K562 (cell line): Measurements from ENCODE around the gene VMP1. TPM values are rescaled to one million over a fixed set of nuclear protein-coding genes. Genes with fewer than 3 reads are reported as not detected.

Experiments
- CHD1 ChIP-seq: fragments of 200-600 bp; sonication (generic); IDR thresholded peaks from one replicate; pipeline ENCODE4 v1.6.1; 2012; ENCODE audit warnings: mild to moderate bottlenecking, moderate library complexity, low read length, inconsistent platforms
- CTBP1 ChIP-seq: fragments of 450-650 bp; IDR thresholded peaks from 2 replicates; pipeline ENCODE4 v1.6.1; 2016; ENCODE audit warnings: borderline replicate concordance
- HMBOX1 ChIP-seq: sonication (generic); IDR thresholded peaks from 2 replicates; pipeline ENCODE4 v1.6.1; 2016
- HMG20A ChIP-seq: fragments of 450-650 bp; formaldehyde crosslinking; conservative IDR thresholded peaks from 2 replicates; pipeline ENCODE4 v1.4.0; 2020; ENCODE audit warnings: mild to moderate bottlenecking, mixed read lengths
- IFI16 ChIP-seq: fragments of 250-450 bp; sonication (Bioruptor Pico); IDR thresholded peaks from 2 replicates; pipeline ENCODE4 v2.1.2; 2022; ENCODE audit warnings: mild to moderate bottlenecking, inconsistent platforms
- ILF3 ChIP-seq: fragments of 450-650 bp; IDR thresholded peaks from 2 replicates; pipeline ENCODE4 v1.6.1; 2018; ENCODE audit warnings: antibody characterized with exemption, mild to moderate bottlenecking, moderate library complexity, borderline replicate concordance
- IRF9 ChIP-seq: fragments of 450-650 bp; IDR thresholded peaks from 2 replicates; pipeline ENCODE4 v1.6.1; 2016; ENCODE audit warnings: missing biosample characterization, missing genetic modification characterization
- MTA1 ChIP-seq: fragments of 450-650 bp; IDR thresholded peaks from 2 replicates; pipeline ENCODE4 v1.6.1; 2017; ENCODE audit warnings: borderline replicate concordance
- NR0B1 ChIP-seq: fragments of 450-650 bp; IDR thresholded peaks from one replicate; pipeline ENCODE4 v1.6.1; 2018; ENCODE audit warnings: mild to moderate bottlenecking, moderate library complexity; ENCODE audit not compliant: partially characterized antibody
- PML ChIP-seq: IDR thresholded peaks from 2 replicates; pipeline ENCODE4 v1.6.1; 2012; ENCODE audit warnings: low read length, inconsistent platforms
- RERE ChIP-seq: sonication (generic); formaldehyde crosslinking; IDR thresholded peaks from 2 replicates; pipeline ENCODE4 v1.8.0; 2023; ENCODE audit warnings: missing genetic modification reagents, mild to moderate bottlenecking, borderline replicate concordance
- SIRT6 ChIP-seq: IDR thresholded peaks from one replicate; pipeline ENCODE4 v1.6.1; 2012; ENCODE audit warnings: low read depth, mild to moderate bottlenecking, control low read depth, inconsistent platforms, low read length, moderate library complexity
- SNRNP70 ChIP-seq: fragments of 200-400 bp; formaldehyde crosslinking; optimal IDR thresholded peaks from 2 replicates; pipeline ENCODE3; 2017; ENCODE audit warnings: low read depth, low read length
- SRF ChIP-seq, 2 experiments: fragments of 250-450, 450-650 bp in 1 of 2; sonication (Bioruptor Pico) in 1 of 2; sonication (generic) in 1 of 2; formaldehyde crosslinking; IDR thresholded peaks; 2 replicates each; pipeline versions ENCODE4 v1.5.0 to v1.5.1; 2020 to 2022; ENCODE audit warnings: mild to moderate bottlenecking in 1 of 2, missing genetic modification reagents in 1 of 2
- XRCC4 ChIP-seq: IDR thresholded peaks from one replicate; pipeline ENCODE4 v1.6.1; 2011; ENCODE audit not compliant: insufficient read depth, insufficient read length; ENCODE audit errors: extremely low read depth
- YBX1 ChIP-seq: fragments of 450-650 bp; IDR thresholded peaks from 2 replicates; pipeline ENCODE4 v1.7.1; 2016; ENCODE audit warnings: mild to moderate bottlenecking
- ZNF121 ChIP-seq: sonication (generic); formaldehyde crosslinking; conservative IDR thresholded peaks from 2 replicates; pipeline ENCODE4 v1.8.0; 2022; ENCODE audit warnings: missing genetic modification reagents
- ZNF124 ChIP-seq: sonication (generic); formaldehyde crosslinking; IDR thresholded peaks from 2 replicates; pipeline ENCODE4 v1.8.1; 2022; ENCODE audit warnings: missing genetic modification reagents
- ZNF316 ChIP-seq: fragments of 450-650 bp; IDR thresholded peaks from 2 replicates; pipeline ENCODE4 v1.6.1; 2016
- ZNF75A ChIP-seq: fragments of 450-650 bp; formaldehyde crosslinking; IDR thresholded peaks from 2 replicates; pipeline ENCODE4 v1.4.0; 2020; ENCODE audit warnings: mild to moderate bottlenecking
- ZZZ3 ChIP-seq: fragments of 450-650 bp; IDR thresholded peaks from 2 replicates; pipeline ENCODE4 v1.6.1; 2016; ENCODE audit warnings: antibody characterized with exemption, mild to moderate bottlenecking, moderate library complexity
- polyA plus RNA-seq, 8 experiments: library from polyadenylated mRNA; depleted of rRNA in 4 of 8; stranded (reverse) in 5 of 8; unstranded in 3 of 8; fragments of >200 nt; fragmentation: Nextera tagmentation in 2 of 8; fragmentation: Illumina TruSeq in 1 of 8; extraction: Ambion mirVana in 2 of 8; extraction: Trizol in 1 of 8; gene quantifications; 2 replicates each; pipeline versions ENCODE4 v1.2.1 to v1.2.3, GENCODE V29; 2011 to 2014; ENCODE audit warnings: inconsistent platforms in 1 of 8, missing spikeins in 1 of 8
- total RNA-seq, 7 experiments: library from RNA; depleted of rRNA in 6 of 7; stranded (reverse); fragments of >200 nt in 6 of 7; fragmentation: Illumina TruSeq in 2 of 7; extraction: Trizol in 2 of 7; gene quantifications; 2 replicates each; pipeline versions ENCODE4 v1.2.1 to v1.2.3, GENCODE V29; 2011 to 2021; ENCODE audit warnings: low replicate concordance in 1 of 7

The VMP1 gene
- total and polyA plus RNA-seq, 9 of the 15 experiments (the other 6 are each of a cell fraction or from before 2014, with no cell fraction given): 123 to 304 (median 151) TPM

- TF ChIP-seq CTBP1: no peak; the same call in 1 of the 2 replicates
- no peak for TF ChIP-seq XRCC4
- TF ChIP-seq HMG20A (CRISPR knock-in tag): no peak; the same call in 1 of the 2 replicates
- TF ChIP-seq MTA1: 0 out of 2 replicates have a peak, but pooled peaks have one; percentile 12
- peak; percentile 98 for TF ChIP-seq PML
- 0 out of 2 replicates have a peak, but pooled peaks have one; percentile 61 for TF ChIP-seq ZNF75A
- TF ChIP-seq NR0B1: no peak
- TF ChIP-seq SNRNP70: no peak
- TF ChIP-seq HMBOX1: peak; percentile 98
- TF ChIP-seq ZNF121: no peak
- TF ChIP-seq SRF (CRISPR knock-in tag; IDR thresholded peaks at IDR 0.05): peak; percentile 91 to 99
- TF ChIP-seq ZNF124 (CRISPR knock-in tag): no peak
- TF ChIP-seq ILF3: 0 out of 2 replicates have a peak, but pooled peaks have one; percentile 21
- TF ChIP-seq CHD1: no peak
- no peak for TF ChIP-seq ZZZ3
- TF ChIP-seq SIRT6: no peak
- TF ChIP-seq ZNF316: peak; percentile 28
- TF ChIP-seq YBX1: no peak
- no peak for TF ChIP-seq IFI16
- TF ChIP-seq RERE (CRISPR knock-in tag): no peak
- TF ChIP-seq IRF9 (tag): no peak
Measured at GRCh38 chr17:59837308-59838051, 130.0 kb downstream of the VMP1 start (continued).
